Stimulated activated CD8-positive, alpha-beta memory T cell treated with anti-CD3 and anti-CD28 coated beads, Interleukin-12 subunit alpha, Interleukin-12 subunit beta, amount 100 ng/mL, for 24 hours (primary cell): ENCODE data around the gene LMTK2.

Source experiments
- DNase-seq: peaks from one replicate; pipeline ENCODE4 v3.0.0-alpha.2; 2020; ENCODE audit errors: extremely low read depth

LMTK2 gene

DNA sequence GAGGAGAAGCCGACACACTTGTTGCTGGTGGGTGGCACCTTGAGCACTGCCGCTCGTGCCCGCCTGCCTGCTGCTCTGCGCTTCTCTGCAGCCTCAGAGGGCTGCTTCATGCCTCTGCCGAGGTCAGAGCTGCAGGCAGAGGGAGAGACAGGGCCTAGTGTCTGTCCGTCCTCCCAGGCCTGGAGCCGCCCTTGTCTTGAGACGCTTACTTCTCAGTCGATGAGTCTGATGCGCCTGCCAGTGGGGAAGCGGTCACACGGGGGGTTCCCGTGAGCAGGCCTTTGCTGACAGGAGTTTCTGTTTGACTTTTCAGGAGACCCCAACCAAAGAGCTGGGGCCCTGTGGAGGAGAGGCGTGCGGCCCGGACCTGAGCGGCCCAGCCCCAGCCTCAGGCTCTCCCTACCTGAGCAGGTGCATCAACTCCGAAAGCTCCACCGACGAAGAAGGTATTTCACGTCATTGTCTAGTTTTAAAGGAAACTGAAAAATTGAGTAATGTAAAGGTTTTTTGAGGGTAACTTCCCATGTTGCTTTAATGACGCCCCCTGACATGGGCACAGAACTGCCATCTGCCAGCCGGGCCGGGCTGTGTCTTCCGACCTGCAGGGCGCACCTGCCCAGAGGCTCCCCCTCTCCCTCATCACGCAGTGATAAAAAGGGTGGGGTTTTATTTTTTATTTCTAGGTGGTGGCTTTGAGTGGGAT, 96.8 kb downstream of the LMTK2 start:
- DNase-seq = no peak

DNA sequence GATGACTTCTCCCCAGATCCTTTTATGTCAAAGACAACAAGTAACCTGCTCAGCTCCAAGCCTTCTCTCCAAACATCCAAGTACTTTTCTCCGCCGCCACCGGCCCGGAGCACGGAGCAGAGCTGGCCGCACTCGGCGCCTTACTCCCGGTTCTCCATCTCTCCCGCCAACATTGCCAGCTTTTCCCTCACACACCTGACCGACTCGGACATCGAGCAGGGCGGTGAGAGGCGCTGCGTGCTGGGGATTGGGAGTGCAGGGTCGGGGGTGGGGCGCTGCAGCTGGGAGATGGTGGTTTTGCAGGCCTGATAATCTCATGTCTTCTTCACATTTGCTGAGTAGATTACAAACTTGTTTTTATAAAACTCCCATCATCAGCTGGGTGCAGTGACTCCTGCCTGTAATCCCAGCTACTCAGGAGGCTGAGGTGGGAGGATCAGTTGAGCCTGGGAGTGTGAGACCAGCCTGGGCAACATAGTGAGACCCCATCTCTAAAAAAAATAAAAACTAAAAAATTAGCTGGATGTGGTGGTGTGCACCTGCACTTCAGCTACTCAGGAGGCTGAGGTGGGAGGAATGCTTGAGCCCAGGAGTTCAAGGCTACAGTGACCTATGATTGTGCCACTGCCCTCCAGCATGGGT, 97.4 kb downstream of the LMTK2 start:
- DNase-seq = no peak

DNA sequence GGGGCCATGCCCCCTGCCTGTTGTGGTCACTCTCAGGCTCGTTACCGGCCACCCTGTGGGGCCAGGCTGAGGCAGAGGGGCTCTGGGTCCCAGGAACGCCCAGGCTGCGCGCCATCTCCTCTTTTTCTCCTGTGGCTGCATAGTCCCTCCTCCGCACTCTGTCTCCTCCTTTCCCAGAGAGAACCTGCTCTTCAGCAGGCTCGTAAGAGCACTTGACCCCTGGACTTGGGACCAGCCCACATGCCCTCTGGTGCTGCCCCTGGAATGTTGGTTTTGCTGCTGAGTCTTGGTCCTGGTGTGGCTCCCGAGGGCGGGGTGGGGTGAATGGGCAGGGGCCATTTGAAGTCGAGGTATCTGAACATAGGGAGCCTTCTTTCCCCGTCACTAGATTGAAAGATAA, 98.0 kb downstream of the LMTK2 start:
- DNase-seq = no peak

DNA sequence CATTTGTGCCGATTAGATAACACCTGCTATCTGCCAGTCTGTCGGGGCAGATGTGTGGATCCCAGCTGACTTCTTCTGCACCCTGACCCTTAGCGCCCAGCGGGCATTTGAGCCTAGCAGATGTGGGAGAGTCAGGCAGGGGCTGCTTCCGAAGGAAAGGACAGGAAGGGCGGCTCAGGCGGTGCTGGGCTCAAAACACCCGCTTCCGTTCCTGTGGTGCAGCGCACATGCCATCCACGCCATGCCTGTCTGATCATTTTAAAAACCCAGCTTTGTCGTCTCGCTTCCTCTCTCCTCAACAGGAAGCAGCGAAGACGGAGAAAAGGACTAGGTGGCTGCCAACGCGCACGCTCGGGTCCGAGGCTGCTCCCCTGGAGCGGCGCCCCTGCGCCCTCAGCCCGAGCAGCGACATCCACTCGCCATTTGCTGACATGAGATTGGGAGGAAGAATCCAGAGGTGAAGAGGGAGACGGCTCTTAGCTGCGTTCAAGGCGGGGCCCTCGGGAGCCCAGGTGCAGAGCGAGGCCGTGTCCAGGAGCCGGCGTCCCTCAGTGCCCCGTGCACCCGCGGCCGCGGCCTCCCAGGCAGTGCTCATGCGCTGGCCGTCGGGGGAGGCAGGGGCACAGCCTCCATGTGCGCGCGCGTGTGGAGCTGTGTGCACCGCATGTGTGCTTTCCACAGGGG, 98.6 kb downstream of the LMTK2 start:
- no peak for DNase-seq

DNA sequence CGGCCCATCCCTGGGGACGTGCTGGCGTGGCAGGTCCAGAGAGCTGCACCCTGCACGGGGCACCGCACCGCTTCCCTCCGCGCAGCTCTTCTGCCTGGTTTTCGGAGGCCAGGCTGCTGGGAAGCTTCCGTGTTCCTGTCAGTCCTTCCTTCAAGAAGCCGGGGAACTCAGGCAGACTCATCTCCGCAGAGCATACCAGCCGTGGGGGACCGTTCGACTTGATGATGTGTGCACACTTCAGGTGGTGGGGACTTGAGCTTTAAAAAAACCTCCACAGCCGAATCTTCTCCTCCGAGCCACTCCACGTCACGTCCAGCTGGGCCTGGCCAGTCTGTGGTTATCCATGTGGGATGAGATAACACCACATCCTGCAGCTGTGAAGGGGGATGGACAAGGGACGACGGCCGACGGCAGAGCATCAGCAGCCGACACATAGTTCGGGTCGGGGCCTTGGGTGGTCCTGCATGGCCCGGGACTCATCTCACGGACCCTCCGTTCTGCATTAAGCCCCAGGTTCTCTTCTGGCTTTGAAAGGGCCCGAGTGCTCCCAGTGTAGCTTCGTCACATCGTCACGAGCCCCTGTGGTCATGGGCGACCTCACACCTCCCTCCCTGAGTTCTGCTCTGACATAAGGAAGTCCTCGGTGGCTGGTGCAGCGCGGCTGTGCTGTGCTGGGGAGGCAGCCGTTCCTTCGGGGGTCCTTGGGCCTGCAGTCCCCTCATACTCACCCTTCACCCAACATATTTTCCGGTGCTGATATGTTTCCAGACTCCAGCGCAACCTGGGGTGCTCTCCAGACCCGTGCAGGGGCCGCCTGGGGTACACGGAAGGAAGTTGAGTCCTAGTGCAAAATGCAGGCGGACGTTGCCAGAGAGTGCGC, 100.0 kb downstream of the LMTK2 start:
- DNase-seq = no peak

DNA sequence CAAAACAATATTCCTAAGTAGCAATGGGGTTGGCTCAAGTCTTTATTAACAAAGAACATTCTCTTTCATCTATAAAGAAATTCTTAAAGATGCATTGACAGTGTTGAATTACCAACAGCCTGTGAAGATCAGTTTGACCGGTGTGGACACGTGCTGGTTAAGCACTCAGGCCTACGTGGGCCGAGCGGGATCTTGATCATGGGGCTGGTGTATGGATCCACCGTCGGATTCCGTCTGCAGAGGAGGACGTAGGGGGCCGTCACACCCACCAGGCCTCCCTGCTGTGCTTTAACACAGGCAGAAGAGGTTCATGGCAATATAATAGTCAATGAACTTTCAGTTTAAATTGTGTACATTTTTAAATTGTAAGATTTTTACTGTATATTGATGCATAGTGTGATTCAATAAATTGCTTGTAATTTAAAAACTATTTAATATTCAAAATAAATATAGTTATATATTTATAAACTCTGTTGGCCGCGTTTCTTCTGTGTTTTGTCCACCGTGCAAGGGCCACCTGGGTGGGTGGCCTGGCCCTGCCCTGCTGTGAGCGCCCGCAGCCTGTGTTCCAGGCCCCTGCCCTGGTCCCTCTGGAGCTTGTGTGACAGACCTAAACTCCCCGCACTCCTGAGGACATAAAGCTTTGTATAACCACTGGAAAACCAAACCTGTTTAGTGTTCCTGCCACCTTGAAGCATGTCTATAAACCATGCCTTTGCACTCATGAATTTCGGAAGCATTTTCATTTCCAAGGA, 102.7 kb downstream of the LMTK2 start:
- DNase-seq = no peak

DNA sequence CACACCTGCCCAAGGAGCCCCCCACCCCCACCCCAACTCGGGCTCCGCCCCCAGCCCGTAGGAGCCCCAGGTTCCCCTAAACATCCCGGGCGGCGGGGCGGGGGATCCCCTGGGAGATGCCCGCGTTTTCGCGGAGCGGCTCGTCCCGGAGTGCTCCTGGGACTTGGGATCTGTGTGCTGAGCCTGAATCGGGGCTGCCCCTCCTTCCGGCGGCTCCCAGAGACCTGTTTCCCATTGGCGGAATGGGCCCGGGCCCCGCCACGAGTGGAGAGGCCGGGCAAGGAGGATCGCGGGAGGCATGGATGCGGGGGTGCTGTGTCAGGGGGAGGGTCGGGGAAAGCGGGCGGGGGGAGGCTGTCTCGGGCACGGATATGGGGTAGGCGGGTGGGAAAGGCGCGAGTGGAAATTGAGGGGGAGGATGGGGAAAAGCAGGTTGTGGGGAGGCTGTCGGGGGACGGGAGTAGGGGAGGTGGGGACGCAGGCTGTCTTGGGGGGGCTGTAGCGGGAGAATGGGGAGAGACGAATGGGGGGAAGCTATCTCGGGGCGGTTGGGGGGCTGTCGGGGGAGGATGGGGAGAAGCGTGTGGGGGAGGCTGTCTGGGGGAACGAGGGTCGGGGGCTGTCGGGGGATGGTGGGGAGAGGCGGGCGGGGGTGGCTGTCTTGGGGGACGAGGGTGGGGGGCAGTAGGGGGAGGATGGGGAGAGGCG, 104.0 kb downstream of the LMTK2 start:
- no peak for DNase-seq

DNA sequence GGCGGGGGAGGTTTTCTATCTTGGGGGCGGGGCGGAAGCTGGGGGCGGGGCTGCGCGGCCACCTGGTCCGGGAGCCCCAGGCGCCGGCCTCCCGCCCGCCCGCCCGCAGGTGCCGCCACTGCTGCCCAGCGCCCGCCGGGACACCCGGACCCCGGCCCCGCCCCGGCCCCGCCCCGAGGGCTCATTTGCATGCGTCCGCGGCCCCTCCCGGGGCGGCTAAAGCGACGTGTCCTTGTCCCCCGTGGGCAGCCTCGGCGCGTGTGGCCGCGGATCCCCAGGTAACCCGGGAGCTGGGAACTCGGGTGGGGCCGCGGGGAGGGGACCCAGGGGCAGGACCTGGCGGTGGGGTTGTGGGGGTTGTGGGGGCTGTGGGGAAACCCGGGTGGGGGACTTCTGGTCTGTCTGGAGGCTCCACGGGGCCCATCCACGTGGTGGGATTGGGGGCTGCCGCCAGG, 104.6 kb downstream of the LMTK2 start, which contains the start of gene BHLHA15:
Gene BHLHA15, plus strand, starts transcription at position 219 of the 455 bp plus-strand sequence. CDS start 871 bp downstream, outside the sequence.
- DNase-seq = no peak

DNA sequence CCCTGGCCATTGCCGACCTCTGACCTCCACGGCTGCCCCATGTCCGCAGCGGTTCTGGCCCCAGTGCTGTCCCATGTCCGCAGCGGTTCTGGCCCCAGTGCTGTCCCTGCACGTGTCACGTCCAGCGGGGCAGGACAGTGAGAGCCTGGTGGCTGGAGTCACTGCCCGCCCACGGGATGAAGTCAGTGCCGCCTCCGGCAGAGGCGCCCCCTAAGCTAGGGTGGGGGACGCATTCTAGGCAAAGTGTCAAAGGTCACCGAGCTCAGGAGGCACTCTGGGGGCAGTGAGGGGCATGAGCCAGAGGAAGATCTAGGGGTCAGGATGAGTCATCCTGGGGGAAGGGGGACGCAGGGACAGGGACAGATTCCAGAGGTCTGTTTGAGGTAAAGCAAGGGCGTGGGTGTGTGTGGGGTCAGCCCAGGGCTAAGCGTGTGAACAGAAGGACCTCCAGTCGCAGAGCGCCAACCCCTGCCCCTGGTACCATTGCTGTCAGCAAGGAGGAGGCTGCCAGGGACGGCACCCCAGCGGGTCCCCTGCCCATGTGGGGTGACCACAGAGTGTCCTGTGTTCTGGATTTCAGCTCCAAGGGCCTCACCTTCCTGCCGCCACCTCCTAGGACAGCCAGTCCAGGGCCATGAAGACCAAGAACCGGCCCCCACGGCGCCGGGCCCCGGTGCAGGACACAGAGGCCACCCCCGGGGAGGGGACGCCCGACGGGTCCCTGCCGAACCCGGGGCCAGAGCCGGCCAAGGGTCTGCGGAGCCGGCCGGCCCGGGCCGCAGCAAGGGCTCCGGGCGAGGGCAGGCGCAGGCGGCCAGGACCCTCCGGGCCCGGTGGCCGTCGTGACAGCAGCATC, 105.2 kb downstream of the LMTK2 start:
- DNase-seq = no peak

DNA sequence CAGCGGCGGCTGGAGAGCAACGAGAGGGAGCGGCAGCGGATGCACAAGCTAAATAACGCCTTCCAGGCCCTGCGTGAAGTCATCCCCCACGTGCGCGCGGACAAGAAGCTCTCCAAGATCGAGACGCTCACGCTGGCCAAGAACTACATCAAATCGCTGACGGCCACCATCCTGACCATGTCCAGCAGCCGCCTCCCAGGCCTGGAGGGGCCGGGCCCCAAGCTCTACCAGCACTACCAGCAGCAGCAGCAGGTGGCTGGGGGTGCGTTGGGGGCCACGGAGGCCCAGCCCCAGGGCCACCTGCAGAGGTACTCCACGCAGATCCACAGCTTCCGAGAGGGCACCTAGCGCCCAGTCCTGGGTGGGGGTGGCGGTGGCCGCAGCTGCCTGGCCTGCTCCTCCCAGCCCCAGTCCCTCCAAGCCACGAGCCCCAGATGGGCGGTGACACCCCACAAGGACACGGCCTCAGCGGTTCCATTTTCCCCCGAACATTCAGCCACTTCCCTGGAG, 105.9 kb downstream of the LMTK2 start:
- DNase-seq = no peak

DNA sequence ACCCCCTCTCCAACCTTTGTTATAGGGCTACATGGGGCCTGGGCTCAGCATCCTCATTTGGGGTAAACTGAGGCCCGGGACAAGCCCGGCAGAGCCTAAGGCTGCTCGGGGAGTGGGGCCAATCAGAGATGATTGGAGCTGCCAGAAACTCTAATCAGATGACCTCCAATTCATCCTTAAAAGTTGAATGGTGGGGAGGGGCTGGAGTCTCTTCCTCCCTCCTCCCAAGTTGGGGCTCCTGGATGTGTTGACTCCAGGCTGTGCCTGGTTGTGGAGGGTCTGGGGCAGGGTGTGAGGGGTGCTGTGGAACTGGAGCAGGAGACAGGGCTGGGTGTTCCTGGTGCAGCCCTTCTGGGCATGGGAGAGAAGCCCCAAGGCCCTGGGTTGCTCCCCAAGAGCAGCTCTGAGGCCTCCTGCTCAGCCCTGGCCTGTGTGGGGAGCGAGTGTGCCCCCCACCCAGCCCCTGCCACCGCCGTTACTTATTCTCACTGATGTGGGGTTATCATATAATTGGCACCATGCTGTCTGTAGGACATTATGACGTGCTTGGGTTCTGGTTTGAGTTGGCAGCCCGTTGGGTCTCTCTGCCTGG, 106.7 kb downstream of the LMTK2 start:
- DNase-seq = no peak

DNA sequence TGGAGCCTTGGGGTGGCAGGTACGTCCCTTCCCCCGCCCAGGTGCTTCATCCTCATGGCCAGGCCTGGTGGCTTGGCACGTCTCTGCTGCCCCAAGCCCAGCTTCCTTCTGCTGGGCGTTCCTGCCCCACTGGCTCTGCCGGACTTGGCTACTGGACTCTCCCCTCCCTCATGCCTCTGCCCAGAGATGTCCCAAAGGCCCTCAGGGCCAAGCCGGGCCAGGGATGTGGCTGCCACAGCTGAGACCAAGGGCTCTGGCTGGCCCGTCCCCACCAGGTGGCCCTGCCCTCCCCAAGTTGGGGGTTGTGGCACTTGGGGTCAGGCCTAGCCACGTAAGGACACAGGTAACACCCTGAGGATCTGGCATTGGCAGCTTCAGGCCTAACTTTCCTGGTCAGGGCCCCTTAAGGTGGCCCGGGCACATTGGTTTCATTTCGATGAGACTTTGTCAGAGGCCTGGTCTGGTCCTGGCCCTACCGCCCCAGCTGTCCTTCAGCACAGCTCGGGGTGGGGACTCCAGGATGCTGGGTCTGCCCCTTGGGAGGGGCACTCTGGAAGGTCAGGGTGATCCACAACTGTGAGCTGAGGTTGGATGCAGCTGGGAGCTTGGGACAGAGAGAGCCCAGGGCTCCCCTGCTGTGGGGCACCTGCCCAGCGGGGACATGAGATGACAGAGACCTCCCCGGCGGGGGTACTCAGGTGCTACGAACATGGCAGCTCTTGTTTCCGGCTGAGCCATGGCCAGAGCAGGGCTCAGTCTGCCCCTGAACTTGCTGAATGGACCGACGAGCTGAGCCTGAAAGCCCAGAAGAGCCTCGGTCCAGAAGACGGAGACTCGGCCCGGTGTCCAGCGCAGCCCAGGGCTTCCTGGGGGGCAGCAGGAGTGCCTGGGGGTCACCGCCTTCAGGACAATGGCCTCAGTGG, 107.5 kb downstream of the LMTK2 start:
- no peak for DNase-seq

DNA sequence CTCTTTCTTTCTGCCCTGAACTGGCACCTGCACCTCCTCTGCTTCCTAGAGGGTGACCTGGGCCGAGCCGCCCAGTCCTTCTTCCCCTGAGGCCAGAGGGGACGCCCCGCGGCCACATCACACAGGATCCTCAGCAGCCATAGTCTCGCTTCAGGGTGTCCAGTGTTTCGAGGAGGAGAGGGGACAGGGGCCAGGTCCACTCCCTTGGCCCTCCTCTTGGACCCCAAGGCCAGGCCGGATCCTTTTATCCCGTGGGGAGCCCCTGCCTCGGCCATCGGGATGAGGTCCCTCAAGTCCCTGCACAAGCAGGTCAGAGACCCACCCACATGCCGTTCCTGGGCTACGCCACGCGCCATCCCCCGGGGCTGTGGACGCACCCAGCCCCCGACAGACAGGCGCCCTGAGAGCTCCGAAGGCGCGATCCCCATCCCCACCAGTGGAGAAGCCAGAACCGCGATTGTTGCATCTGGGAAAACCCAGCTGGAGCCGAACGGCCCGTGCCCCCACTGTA, 108.2 kb downstream of the LMTK2 start:
- DNase-seq = no peak

DNA sequence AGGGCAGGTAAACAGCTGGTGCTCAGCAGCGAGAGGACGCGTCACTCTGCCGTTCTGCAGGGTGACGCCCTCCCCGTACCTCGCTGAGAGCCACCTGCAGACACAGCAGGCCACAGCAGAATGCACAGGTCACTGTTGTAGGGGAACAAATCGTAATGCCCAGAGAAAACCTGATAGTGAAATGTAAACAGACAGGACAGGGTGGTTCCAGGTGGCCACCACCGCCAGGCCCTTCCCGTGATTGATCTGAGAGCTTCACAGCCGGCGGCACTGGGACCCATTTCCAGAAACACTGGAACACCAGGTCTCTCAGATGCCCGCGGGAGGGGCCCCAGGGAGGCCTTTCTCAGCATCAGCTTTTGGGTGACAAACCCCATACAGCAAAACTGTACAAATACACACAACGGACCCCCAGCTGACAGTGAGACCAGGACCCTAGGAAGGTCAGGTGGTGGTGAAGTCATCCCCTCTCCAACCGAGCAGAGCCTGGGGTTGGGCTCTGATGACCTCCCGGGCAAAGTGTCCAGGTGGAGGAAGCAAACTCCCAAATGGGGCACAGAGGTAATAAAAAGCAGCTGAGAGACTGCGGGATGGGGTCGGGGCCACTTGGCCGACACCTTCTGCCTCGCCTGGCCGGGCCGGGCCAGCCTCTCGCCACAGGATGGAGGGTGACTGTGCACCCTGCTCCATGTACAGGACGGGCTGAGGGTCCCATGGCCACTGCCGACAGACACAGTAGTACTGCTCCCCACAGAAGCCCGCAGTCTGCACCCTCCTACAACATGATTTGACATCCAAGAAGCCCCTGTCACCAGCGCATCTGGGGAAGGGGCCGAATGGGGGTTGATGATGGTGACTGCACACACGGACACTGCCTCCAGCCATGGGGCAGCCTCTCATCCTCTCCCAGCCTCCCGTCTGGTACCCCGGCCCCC, 109.2 kb downstream of the LMTK2 start:
- no peak for DNase-seq

DNA sequence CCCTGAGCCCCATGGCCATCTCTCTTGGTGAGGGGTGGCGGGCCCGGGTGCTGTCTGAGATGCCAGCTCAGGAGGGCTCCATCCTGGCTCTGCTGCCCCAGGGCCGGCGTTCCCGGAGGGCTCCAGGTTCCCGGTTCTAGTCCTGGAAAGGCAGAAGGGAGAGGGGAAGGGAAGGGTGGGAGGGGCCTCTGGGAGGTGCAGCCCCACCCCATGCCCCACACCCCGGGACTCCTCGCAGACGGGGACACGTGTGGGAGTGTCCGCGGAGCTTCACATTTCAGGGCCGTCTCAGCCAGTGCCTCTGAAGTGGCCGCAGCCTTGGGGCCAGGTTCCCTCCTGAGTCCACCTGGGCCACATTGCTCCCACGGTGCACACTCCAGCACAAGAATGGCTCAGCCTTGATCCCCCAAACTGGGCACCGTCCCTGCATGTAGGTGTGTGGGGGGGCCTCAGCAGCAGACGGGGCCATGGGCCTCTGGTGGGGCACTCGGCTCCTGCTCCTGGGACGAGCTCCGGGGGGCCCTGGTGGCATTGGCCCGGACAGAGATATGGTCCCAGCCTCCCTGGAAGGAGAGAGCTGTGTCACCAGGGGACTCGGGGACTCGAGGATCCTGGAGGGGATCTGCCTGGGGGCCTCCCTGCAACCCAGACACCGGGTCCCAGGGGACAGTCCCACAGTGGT, 110.4 kb downstream of the LMTK2 start:
- DNase-seq = no peak
